Cardiac muscle cell (in vitro differentiated cells and primary cell): Measurements from ENCODE around the gene GRPEL2. TPM values are rescaled to one million over a fixed set of nuclear protein-coding genes. Genes with fewer than 3 reads are reported as not detected.

ENCODE experiments used
- DNase-seq, 2 donors: peaks; one replicate each; pipeline versions ENCODE4 v3.0.0 to v3.0.0-alpha.2; 2010 to 2017; ENCODE audit warnings: low read depth in 1 of 2, low spot score in 1 of 2
- H3K27ac ChIP-seq: fragments of 200-600 bp; sonication (generic); 2 replicates; pipeline ENCODE4 v1.5.1; 2016
- H3K27me3 ChIP-seq: fragments of 200-600 bp; sonication (generic); 2 replicates; pipeline ENCODE4 v1.6.0; 2016; ENCODE audit warnings: control low read depth
- H3K36me3 ChIP-seq: fragments of 200-600 bp; sonication (generic); 2 replicates; pipeline ENCODE4 v1.5.1; 2016; ENCODE audit warnings: control low read depth
- H3K4me1 ChIP-seq: fragments of 200-600 bp; sonication (generic); 2 replicates; pipeline ENCODE4 v1.8.1; 2017; ENCODE audit warnings: low read depth, mild to moderate bottlenecking, mixed run types
- H3K4me3 ChIP-seq: fragments of 200-600 bp; sonication (generic); 2 replicates; pipeline ENCODE4 v1.5.1; 2016; ENCODE audit warnings: mild to moderate bottlenecking
- H3K9me3 ChIP-seq: fragments of 200-600 bp; sonication (generic); 2 replicates; pipeline ENCODE4 v1.5.1; 2017; ENCODE audit warnings: low read depth, mild to moderate bottlenecking, control low read depth
- polyA plus RNA-seq: library from polyadenylated mRNA; unstranded; fragments of >200 nt; fragmentation: Nextera tagmentation; extraction: Ambion mirVana; gene quantifications from 2 replicates; pipeline ENCODE4 v1.2.1, GENCODE V29; 2016
- total RNA-seq: library from RNA; depleted of rRNA; stranded (reverse); fragments of >200 nt; gene quantifications from 2 replicates; pipeline ENCODE4 v1.2.3, GENCODE V29; 2016
- TF ChIP-seq, protein P1 (sequence below): IDR thresholded peaks from 2 replicates; pipeline ENCODE4 v1.5.1; 2012; ENCODE audit warnings: low read depth, mild to moderate bottlenecking, low read length

GRPEL2 gene
- total and polyA plus RNA-seq, 2 experiments from 2014 or later = 4.2 to 4.9 TPM

GRCh38 chr5:149376711-149377447 lies 31.6 kb downstream of the GRPEL2 start:
- no peaks in the 10 kb centered on the region for H3K9me3 ChIP-seq
- H3K27me3 ChIP-seq = no peaks in the 10 kb centered on the region
- TF ChIP-seq, protein P1, sequence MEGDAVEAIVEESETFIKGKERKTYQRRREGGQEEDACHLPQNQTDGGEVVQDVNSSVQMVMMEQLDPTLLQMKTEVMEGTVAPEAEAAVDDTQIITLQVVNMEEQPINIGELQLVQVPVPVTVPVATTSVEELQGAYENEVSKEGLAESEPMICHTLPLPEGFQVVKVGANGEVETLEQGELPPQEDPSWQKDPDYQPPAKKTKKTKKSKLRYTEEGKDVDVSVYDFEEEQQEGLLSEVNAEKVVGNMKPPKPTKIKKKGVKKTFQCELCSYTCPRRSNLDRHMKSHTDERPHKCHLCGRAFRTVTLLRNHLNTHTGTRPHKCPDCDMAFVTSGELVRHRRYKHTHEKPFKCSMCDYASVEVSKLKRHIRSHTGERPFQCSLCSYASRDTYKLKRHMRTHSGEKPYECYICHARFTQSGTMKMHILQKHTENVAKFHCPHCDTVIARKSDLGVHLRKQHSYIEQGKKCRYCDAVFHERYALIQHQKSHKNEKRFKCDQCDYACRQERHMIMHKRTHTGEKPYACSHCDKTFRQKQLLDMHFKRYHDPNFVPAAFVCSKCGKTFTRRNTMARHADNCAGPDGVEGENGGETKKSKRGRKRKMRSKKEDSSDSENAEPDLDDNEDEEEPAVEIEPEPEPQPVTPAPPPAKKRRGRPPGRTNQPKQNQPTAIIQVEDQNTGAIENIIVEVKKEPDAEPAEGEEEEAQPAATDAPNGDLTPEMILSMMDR = no peak
- DNase-seq = no peak
- no peak overlapping the region for H3K4me3 ChIP-seq
- H3K27ac ChIP-seq = no peak overlapping the region
- H3K4me1 ChIP-seq = peaks cover 22% of the 10 kb centered on the region
- H3K36me3 ChIP-seq = no peaks in the 10 kb centered on the region

DNA sequence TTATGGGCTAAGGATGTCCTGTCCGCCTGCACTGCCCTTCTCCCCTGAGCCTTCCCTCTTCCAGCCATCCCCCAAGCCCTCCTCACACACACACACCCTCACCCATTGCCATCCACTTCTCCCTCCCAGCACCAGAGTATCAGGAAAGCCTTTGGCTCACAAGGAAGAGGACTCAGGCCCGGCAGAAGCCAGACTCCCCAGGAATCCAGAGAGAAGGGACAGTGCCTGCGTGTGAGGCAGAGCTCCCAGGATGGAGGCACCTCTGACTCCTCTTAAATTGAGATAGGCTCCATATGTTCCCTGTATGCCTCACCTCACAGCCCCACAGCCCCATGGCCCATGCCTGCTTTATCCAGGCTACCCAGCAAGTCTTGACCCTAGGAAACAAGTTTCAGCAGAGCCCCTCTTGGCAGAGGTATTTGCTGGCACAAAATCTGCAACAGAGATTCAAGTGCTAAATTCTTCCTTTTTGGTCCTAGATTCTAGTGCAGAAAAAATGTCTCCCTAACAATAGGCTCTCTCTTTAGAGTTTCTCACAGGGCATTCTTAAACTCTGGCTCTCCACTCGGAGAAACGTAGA lies 33.0 kb downstream of the GRPEL2 start:
- no peaks in the 10 kb centered on the region for H3K27me3 ChIP-seq
- TF ChIP-seq, protein P1 = no peak
- H3K4me1 ChIP-seq = peaks cover 24% of the 10 kb centered on the region
- no peak overlapping the region for H3K4me3 ChIP-seq
- H3K27ac ChIP-seq = peak overlapping the region; percentile 55
- H3K9me3 ChIP-seq = no peaks in the 10 kb centered on the region
- DNase-seq = no peak
- no peaks in the 10 kb centered on the region for H3K36me3 ChIP-seq

- Histone ChIP-seq H3K27me3 (no peaks in the 10 kb centered on the region), H3K4me3 (no peak within 1 kb of the TSS)
These were observed 34.0 kb downstream of the GRPEL2 start, which contains the start of gene IL17B for GRCh38 chr5:149379177-149379761. Gene IL17B (minus strand): TSS chr5:149379292. CDS start chr5:149379225, 67 bp downstream.

DNA sequence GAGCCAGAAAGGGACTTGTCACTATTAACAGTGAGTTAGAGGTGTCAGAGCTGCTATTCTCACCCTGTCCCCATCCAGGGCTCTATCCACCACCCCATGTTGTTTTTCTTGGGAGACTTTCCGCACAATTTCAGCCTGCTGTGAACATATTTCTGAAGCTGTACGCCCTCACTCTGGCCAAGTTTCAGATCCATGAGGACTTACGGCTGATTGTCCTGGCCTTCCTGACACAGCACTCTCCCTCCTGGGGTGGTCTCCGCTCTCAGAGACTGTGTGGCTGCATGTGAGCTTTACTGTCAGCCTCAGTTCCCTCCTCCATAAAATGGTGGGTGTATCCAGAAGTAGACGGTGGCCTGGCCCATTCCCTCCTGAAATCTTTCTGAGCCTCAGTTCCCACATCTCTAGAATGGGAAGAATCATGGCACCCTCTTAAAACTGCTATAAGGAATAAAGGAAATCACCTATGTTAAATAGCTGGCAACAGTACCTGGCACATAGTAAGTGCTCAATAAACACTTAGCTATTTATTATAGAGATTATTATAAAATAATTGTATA lies 34.6 kb downstream of the GRPEL2 start:
- Histone ChIP-seq H3K27me3 (no peaks in the 10 kb centered on the region), H3K36me3 (no peaks in the 10 kb centered on the region), H3K27ac (peak overlapping the region; percentile 99), H3K4me1 (peaks cover 37% of the 10 kb centered on the region), H3K4me3 (no peak overlapping the region), H3K9me3 (no peaks in the 10 kb centered on the region)
- TF ChIP-seq, protein P1 = no peak
- DNase-seq = no peak

More at GRCh38 chr5:149379177-149379761, 34.0 kb downstream of the GRPEL2 start, which contains the start of gene IL17B:
- Histone ChIP-seq H3K9me3 (no peaks in the 10 kb centered on the region), H3K36me3 (no peaks in the 10 kb centered on the region), H3K27ac (peak within 1 kb of the TSS; percentile 99), H3K4me1 (peaks cover 34% of the 10 kb centered on the region)
- no peak for DNase-seq
- TF ChIP-seq, protein P1 = no peak

DNA sequence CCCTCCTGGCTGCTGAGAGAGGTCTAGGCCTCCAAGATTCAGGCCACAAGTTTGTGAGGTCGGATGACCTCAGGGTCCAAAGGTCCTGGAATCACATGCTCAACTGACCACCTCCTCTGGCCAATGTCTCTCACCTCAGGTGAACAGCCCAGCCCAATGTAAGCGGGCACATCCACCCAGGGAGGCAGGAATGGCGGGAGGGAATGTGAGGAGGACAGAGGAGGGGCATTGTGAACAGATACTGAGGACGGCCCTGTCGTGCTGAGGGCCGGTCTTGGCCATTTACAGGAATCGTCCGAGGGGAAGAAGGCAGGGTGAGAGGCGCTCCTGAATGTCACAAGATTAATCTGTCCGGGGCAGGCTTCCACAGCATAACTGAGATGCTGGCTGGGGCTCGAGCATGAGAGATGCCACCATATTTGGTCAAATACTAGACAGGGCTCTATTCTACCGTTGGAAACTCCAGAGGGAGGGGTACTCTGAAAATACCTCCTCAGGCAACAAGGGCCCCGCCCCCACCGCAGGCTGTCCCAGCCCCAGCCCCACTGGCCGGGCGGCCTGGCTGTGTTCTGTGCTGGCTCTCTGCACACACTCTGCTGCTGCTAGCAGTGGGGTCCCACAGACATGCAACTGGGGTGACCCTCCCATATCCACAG lies 35.3 kb downstream of the GRPEL2 start:
- no peaks in the 10 kb centered on the region for H3K27me3 ChIP-seq
- H3K4me3 ChIP-seq = no peak overlapping the region
- DNase-seq = peak in 1 of 2 donors; percentile 90
- H3K27ac ChIP-seq = peak overlapping the region; percentile 99
- no peaks in the 10 kb centered on the region for H3K9me3 ChIP-seq
- peaks cover 41% of the 10 kb centered on the region for H3K4me1 ChIP-seq
- TF ChIP-seq, protein P1 = no peak
- no peaks in the 10 kb centered on the region for H3K36me3 ChIP-seq
